ENCODE results near the gene LAMC3. TPM values are rescaled to one million over a fixed set of nuclear protein-coding genes. Genes with fewer than 3 reads are reported as not detected.
A peak's percentile ranks its signal among the peaks of the same experiment; 100 is the strongest.

LAMC3 gene
- total RNA-seq, 1 donor from 2014 or later: 1.0 TPM

- DNase-seq (ENCODE audit: extremely low spot score, unreplicated experiment): no peak
- H3K27me3 Mint-ChIP-seq (ENCODE audit: unreplicated experiment): peaks cover 23% of the 10 kb centered on the region
- H3K4me3 Mint-ChIP-seq (ENCODE audit: unreplicated experiment): no peak overlapping the region
- H3K9me3 Mint-ChIP-seq (ENCODE audit: unreplicated experiment): no peaks in the 10 kb centered on the region
- no peaks in the 10 kb centered on the region for H3K36me3 Mint-ChIP-seq (ENCODE audit: unreplicated experiment)
- H3K4me1 Mint-ChIP-seq (ENCODE audit: unreplicated experiment): peaks cover 23% of the 10 kb centered on the region
- TF ChIP-seq CTCF (IDR thresholded peaks at IDR 0.05): no peak
- no peak overlapping the region for H3K27ac Mint-ChIP-seq (ENCODE audit: unreplicated experiment)
Measured at GRCh38 chr9:131008086-131008485, 888 bp upstream of the LAMC3 start.

GRCh38 chr9:131008563-131008908 is 438 bp upstream of the LAMC3 start:
- Mint-ChIP-seq H3K4me3 (ENCODE audit: unreplicated experiment) (peak overlapping the region; percentile 58), H3K27ac (ENCODE audit: unreplicated experiment) (no peak overlapping the region), H3K36me3 (ENCODE audit: unreplicated experiment) (no peaks in the 10 kb centered on the region), H3K4me1 (ENCODE audit: unreplicated experiment) (peaks cover 24% of the 10 kb centered on the region), H3K9me3 (ENCODE audit: unreplicated experiment) (no peaks in the 10 kb centered on the region), H3K27me3 (ENCODE audit: unreplicated experiment) (peaks cover 23% of the 10 kb centered on the region)
- no peak for DNase-seq (ENCODE audit: extremely low spot score, unreplicated experiment)
- TF ChIP-seq CTCF (IDR thresholded peaks at IDR 0.05): no peak

- TF ChIP-seq CTCF (IDR thresholded peaks at IDR 0.05): no peak
- Mint-ChIP-seq H3K27ac (ENCODE audit: unreplicated experiment) (no peak overlapping the region), H3K4me1 (ENCODE audit: unreplicated experiment) (peaks cover 27% of the 10 kb centered on the region), H3K9me3 (ENCODE audit: unreplicated experiment) (no peaks in the 10 kb centered on the region), H3K36me3 (ENCODE audit: unreplicated experiment) (no peaks in the 10 kb centered on the region), H3K4me3 (ENCODE audit: unreplicated experiment) (no peak overlapping the region), H3K27me3 (ENCODE audit: unreplicated experiment) (peaks cover 23% of the 10 kb centered on the region)
- DNase-seq (ENCODE audit: extremely low spot score, unreplicated experiment): no peak
Measured at GRCh38 chr9:131010482-131011273, 1.7 kb downstream of the LAMC3 start.

- peaks cover 27% of the 10 kb centered on the region for H3K4me1 Mint-ChIP-seq (ENCODE audit: unreplicated experiment)
- no peak overlapping the region for H3K27ac Mint-ChIP-seq (ENCODE audit: unreplicated experiment)
- H3K4me3 Mint-ChIP-seq (ENCODE audit: unreplicated experiment): no peak overlapping the region
- no peaks in the 10 kb centered on the region for H3K9me3 Mint-ChIP-seq (ENCODE audit: unreplicated experiment)
- no peak for TF ChIP-seq CTCF (IDR thresholded peaks at IDR 0.05)
- no peak for DNase-seq (ENCODE audit: extremely low spot score, unreplicated experiment)
- no peaks in the 10 kb centered on the region for H3K36me3 Mint-ChIP-seq (ENCODE audit: unreplicated experiment)
- peaks cover 28% of the 10 kb centered on the region for H3K27me3 Mint-ChIP-seq (ENCODE audit: unreplicated experiment)
Measured at GRCh38 chr9:131011274-131012022, 2.5 kb downstream of the LAMC3 start.

- Mint-ChIP-seq H3K4me3 (ENCODE audit: unreplicated experiment) (no peak overlapping the region), H3K27ac (ENCODE audit: unreplicated experiment) (no peak overlapping the region), H3K9me3 (ENCODE audit: unreplicated experiment) (no peaks in the 10 kb centered on the region), H3K27me3 (ENCODE audit: unreplicated experiment) (peaks cover 29% of the 10 kb centered on the region), H3K36me3 (ENCODE audit: unreplicated experiment) (no peaks in the 10 kb centered on the region), H3K4me1 (ENCODE audit: unreplicated experiment) (peaks cover 27% of the 10 kb centered on the region)
- no peak for TF ChIP-seq CTCF (IDR thresholded peaks at IDR 0.05)
- DNase-seq (ENCODE audit: extremely low spot score, unreplicated experiment): no peak
Measured at GRCh38 chr9:131012023-131012334, 3.0 kb downstream of the LAMC3 start.
